Endothelial cell of umbilical vein (primary cell): ENCODE data around the gene IGSF9.

Source experiments
- EZH2 ChIP-seq: IDR thresholded peaks from 2 replicates; pipeline ENCODE4 v1.6.1; 2012; ENCODE audit warnings: borderline replicate concordance, low read depth, mild to moderate bottlenecking, moderate library complexity, low read length, inconsistent platforms; ENCODE audit not compliant: severe bottlenecking
- FOS ChIP-seq: IDR thresholded peaks from 2 replicates; pipeline ENCODE4 v1.6.1; 2011; ENCODE audit warnings: mild to moderate bottlenecking, low read length, moderate library complexity, borderline replicate concordance; ENCODE audit not compliant: insufficient read depth
- GATA2 ChIP-seq: IDR thresholded peaks from 2 replicates; pipeline ENCODE4 v1.7.0; 2011; ENCODE audit warnings: low read depth, mild to moderate bottlenecking, moderate library complexity, mixed read lengths, low read length; ENCODE audit not compliant: insufficient read length, insufficient read depth
- POLR2A ChIP-seq: IDR thresholded peaks from 2 replicates; pipeline ENCODE4 v1.6.1; 2012; ENCODE audit warnings: low read depth, mild to moderate bottlenecking, control low read depth, low read length
- POLR2AphosphoS5 ChIP-seq: IDR thresholded peaks from 2 replicates; pipeline ENCODE4 v1.6.1; 2012; ENCODE audit warnings: low read depth, mild to moderate bottlenecking, control low read depth, low read length, moderate library complexity; ENCODE audit not compliant: insufficient read depth
- TF ChIP-seq, protein P1 (sequence below), 2 donors: IDR thresholded peaks; 1 replicate in 1 of 2; 2 replicates in 1 of 2; pipeline ENCODE4 v1.5.1; 2011; ENCODE audit warnings: low read length in 2 of 2, mild to moderate bottlenecking in 2 of 2, moderate library complexity in 2 of 2, control low read depth in 1 of 2, inconsistent platforms in 1 of 2, low read depth in 1 of 2; ENCODE audit not compliant: insufficient read depth in 1 of 2; ENCODE audit errors: extremely low read depth in 1 of 2
- TF ChIP-seq, protein P2 (sequence below): IDR thresholded peaks from 2 replicates; pipeline ENCODE4 v1.6.1; 2011; ENCODE audit not compliant: insufficient read depth, insufficient read length

DNA sequence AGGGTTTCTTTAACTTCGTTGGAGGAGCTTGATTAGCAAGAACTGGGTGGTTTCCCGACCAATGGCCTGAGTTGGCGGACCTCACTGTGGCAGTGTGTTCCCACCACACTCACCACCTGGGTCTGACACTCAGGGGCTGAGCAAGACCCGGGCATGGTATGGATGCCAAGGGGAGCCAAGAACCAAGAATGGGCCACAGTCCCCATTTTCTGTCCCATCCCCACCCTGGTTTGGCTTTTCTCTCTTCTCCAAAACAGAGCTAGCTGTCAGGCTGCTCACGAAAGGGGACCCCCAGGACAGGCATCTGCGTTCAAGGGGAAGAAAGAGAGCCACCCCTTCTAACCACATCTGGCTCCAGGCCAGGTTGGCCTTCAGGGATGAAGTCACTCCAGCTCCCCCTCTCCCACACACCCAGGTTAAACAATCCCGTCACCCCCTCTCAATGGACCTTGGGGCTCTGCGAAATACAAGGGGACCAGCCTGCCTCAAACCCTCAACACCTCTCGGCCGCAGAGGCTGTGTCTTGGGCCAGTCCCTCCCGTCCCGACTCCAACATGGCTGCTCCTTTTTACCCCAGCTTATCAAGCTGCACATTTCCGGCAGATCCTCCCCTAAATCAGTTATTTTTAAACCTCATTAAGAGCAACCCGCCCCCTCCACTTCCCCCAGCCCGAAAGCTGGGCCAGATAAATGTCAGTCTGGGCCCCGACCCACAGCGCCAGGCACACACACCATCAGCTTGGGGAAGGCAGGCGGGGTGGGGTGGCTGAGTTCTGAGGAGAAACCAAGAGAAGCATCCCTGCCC is 23.5 kb downstream of the IGSF9 start:
- TF ChIP-seq, protein P1, sequence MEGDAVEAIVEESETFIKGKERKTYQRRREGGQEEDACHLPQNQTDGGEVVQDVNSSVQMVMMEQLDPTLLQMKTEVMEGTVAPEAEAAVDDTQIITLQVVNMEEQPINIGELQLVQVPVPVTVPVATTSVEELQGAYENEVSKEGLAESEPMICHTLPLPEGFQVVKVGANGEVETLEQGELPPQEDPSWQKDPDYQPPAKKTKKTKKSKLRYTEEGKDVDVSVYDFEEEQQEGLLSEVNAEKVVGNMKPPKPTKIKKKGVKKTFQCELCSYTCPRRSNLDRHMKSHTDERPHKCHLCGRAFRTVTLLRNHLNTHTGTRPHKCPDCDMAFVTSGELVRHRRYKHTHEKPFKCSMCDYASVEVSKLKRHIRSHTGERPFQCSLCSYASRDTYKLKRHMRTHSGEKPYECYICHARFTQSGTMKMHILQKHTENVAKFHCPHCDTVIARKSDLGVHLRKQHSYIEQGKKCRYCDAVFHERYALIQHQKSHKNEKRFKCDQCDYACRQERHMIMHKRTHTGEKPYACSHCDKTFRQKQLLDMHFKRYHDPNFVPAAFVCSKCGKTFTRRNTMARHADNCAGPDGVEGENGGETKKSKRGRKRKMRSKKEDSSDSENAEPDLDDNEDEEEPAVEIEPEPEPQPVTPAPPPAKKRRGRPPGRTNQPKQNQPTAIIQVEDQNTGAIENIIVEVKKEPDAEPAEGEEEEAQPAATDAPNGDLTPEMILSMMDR (IDR thresholded peaks at IDR 0.05; ENCODE audit: extremely low read depth in 1 of 2, insufficient read depth in 1 of 2, low read depth in 1 of 2, low read length in 2 of 2), result no peak
- TF ChIP-seq, protein P2, sequence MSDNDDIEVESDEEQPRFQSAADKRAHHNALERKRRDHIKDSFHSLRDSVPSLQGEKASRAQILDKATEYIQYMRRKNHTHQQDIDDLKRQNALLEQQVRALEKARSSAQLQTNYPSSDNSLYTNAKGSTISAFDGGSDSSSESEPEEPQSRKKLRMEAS, result no peak
- TF ChIP-seq POLR2AphosphoS5 (no peak), POLR2A (peak; percentile 27), EZH2 (no peak), GATA2 (no peak), FOS (no peak)
